T-helper 17 cell (primary cell): ENCODE results near the gene ANKRD24. TPM values are rescaled to one million over a fixed set of nuclear protein-coding genes. Genes with fewer than 3 reads are reported as not detected.
"Not testable (repeated sequence)": the region's sequence is repeated elsewhere in the genome, so short reads cannot be mapped to it uniquely, and the experiment has no call there.

Source experiments
- ATAC-seq: fragments of 150-1000 bp; cut with Tn5 transposase; 2 replicates; pipeline ENCODE4 v1.10.0; 2021; ENCODE audit warnings: mild to moderate bottlenecking, moderate library complexity
- DNase-seq, 3 donors: peaks; one replicate each; pipeline versions ENCODE4 v3.0.0 to v3.0.0-alpha.2; 2020 to 2021
- H3K9me3 ChIP-seq: one replicate; pipeline ENCODE4 v1.7.0; 2013; ENCODE audit warnings: low read length, mild to moderate bottlenecking; ENCODE audit not compliant: control insufficient read depth, poor library complexity, severe bottlenecking
- H3K27ac Mint-ChIP-seq: one replicate; pipeline ENCODE4 v1.8.0; 2022; ENCODE audit warnings: mild to moderate bottlenecking, moderate library complexity, mixed read lengths
- H3K27me3 Mint-ChIP-seq: one replicate; pipeline ENCODE4 v1.8.0; 2022; ENCODE audit warnings: mixed read lengths
- H3K36me3 Mint-ChIP-seq: one replicate; pipeline ENCODE4 v1.8.0; 2022; ENCODE audit warnings: low read depth, mixed read lengths
- H3K4me1 Mint-ChIP-seq: one replicate; pipeline ENCODE4 v1.8.0; 2022; ENCODE audit warnings: mild to moderate bottlenecking, mixed read lengths
- H3K4me3 Mint-ChIP-seq: one replicate; pipeline ENCODE4 v1.8.0; 2022; ENCODE audit warnings: mild to moderate bottlenecking, moderate library complexity, mixed read lengths
- total RNA-seq, 4 donors: library from RNA in 2 of 4; stranded (reverse) in 2 of 4; gene quantifications; one replicate each; pipeline ENCODE4 v1.2.3 and lab custom pipeline; 2022 to 2026

Gene ANKRD24
- total RNA-seq, 2 donors from 2014 or later = 0.75 to 0.91 TPM

DNA sequence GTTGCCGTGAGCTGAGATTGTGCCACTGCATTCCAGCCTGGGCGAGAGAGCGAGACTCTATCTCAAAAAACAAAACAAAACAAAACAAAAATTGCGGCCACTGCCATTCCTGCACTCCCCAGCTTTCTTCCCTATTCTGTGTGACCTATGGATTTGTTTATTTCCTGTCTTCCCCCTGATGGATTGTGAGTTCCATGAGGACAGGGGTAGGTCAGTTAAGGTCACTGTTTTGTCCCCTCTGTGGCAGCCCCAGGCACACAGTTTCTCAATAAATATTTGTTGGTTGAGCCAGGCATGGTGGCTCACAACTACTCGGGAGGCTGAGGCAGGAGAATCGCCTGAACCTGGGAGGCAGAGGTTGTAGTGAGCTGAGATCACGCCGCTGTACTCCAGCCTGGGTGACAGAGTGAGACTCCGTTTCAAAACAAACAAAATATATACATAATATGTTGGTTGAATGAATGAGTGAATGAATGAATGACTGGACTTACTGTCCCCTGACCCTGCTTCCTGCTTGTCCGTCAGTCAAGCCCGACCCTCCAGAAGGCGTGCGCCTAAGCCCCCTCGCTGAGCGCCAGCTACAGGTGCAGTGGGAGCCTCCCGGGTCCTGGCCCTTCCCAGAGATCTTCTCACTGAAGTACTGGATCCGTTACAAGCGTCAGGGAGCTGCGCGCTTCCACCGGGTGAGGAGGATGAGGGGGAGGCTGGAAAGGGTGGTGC lies 51.8 kb downstream of the ANKRD24 start:
- H3K4me1 Mint-ChIP-seq = peaks cover 4% of the 10 kb centered on the region
- DNase-seq (no peak), ATAC-seq (no peak)
- H3K27ac Mint-ChIP-seq = no peak overlapping the region
- no peaks in the 10 kb centered on the region for H3K9me3 ChIP-seq
- H3K4me3 Mint-ChIP-seq = no peak overlapping the region
- H3K27me3 Mint-ChIP-seq = peaks cover 11% of the 10 kb centered on the region
- no peaks in the 10 kb centered on the region for H3K36me3 Mint-ChIP-seq

DNA sequence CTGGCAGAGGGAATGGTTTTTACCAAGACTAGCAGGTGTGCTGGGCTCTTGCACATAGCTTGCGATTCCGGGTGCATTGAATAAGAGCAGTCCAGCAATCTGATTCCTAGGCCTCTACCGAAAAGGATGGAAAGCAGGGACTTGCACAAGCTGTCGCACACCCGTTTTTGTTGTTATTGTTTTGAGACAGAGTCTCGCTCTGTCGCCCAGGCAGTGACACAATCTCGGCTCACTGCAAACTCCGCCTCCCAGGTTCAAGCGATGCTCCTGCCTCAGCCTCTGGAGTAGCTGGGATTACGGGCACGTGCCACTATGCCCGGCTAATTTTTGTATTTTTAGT lies 52.3 kb downstream of the ANKRD24 start:
- ATAC-seq (no peak), DNase-seq (no peak)
- no peak overlapping the region for H3K4me3 Mint-ChIP-seq
- no peaks in the 10 kb centered on the region for H3K9me3 ChIP-seq
- H3K27me3 Mint-ChIP-seq = peaks cover 11% of the 10 kb centered on the region
- H3K36me3 Mint-ChIP-seq = no peaks in the 10 kb centered on the region
- no peak overlapping the region for H3K27ac Mint-ChIP-seq
- H3K4me1 Mint-ChIP-seq = peaks cover 4% of the 10 kb centered on the region

DNA sequence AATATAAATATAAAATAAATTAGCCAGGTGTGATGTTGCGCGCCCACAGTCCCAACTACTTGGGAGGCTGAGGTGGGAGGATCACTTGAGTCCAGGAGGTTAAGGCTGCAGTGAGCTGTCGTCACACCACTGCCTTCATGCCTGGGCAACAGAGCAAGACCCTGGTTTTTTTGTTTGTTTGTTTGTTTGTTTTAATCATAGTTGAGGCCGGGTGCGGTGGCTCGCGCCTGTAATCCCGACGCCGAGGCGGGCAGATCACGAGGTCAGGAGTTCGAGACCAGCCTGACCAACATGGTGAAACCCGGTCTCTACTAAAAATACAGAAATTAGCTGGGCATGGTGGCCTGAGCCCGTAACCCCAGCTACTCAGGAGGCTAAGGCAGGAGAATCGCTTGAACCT lies 55.0 kb downstream of the ANKRD24 start:
- peaks cover 11% of the 10 kb centered on the region for H3K27me3 Mint-ChIP-seq
- not testable (repeated sequence) for H3K36me3 Mint-ChIP-seq, H3K27ac Mint-ChIP-seq, H3K4me1 Mint-ChIP-seq, H3K9me3 ChIP-seq, ATAC-seq, H3K4me3 Mint-ChIP-seq, DNase-seq

DNA sequence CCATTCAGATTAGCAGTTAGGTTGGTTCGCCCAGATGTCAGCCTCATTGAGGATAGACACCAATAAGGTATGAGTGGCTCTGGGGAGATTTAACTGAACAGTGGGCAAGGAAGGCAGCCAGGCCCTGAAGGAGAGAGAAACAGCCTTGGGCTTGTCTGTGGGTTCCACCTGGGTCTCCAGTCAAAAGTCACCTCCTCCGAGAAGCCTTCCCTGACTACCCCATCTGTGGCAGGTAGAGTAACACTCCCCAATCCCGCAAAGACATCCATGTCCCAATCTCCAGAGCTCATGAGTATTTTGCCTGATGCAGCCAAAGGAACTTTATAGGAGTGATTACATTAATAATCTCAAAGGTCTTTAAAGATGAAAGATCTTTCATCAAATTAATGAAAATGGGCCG lies 56.3 kb downstream of the ANKRD24 start:
- Mint-ChIP-seq H3K27ac (no peak overlapping the region), H3K4me1 (no peaks in the 10 kb centered on the region), H3K36me3 (no peaks in the 10 kb centered on the region), H3K27me3 (peaks cover 11% of the 10 kb centered on the region), H3K4me3 (no peak overlapping the region)
- H3K9me3 ChIP-seq = no peaks in the 10 kb centered on the region
- ATAC-seq = no peak
- DNase-seq = no peak

DNA sequence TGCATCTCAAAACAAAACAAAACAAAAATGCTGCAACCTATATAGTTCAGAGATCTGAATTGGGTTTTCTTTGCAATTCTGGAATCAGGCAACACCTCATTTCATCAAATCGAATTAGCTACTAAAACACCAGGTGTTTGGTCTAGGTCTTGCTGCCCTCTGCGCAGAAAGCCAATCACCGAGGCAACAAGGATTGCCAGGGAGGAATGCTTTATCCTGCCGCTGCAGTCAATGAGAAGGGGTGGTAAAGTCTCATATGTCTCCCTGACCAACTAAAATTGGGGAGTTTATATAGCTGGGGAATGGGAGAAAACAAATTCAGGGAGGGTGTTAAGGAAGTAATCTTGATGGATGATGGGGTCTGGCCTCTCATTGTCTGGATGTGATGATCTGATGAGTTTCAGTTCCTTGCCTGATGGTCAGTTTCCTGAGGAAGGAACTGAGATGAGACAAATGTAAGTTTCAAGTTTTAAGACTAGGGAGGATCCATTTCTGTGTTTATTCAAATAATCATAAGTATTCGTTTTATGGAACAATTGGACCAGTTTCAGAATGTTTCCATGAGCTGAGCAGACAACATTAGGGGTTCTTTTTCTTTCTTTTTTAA lies 59.4 kb downstream of the ANKRD24 start:
- Mint-ChIP-seq H3K27ac (no peak overlapping the region), H3K27me3 (peaks cover 2% of the 10 kb centered on the region), H3K4me1 (peaks cover 6% of the 10 kb centered on the region), H3K36me3 (peaks cover 1% of the 10 kb centered on the region), H3K4me3 (no peak overlapping the region)
- DNase-seq (no peak), ATAC-seq (no peak)
- no peaks in the 10 kb centered on the region for H3K9me3 ChIP-seq

DNA sequence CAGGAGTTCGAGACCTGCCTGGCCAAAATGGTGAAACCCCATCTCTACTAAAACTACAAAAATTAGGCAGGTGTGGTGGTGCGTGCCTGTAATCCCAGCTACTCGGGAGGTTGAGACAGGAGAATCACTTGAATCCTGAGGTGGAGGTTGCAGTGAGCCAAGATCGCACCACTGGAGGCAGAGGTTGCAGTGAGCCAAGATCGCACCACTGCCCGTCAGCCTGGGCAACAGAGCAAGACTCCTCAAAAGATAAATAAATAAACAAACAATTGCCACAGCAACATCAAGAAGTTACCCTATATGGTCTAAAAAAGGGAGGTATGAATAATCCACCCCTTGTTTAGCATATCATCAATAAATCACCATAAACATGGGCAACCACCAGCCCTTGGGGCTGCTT lies 63.4 kb downstream of the ANKRD24 start:
- not testable (repeated sequence) for H3K27me3 Mint-ChIP-seq, ATAC-seq, DNase-seq, H3K9me3 ChIP-seq
- Mint-ChIP-seq H3K27ac (peak overlapping the region; percentile 99), H3K4me1 (peaks cover 18% of the 10 kb centered on the region), H3K4me3 (peak overlapping the region; percentile 96), H3K36me3 (peaks cover 11% of the 10 kb centered on the region)

DNA sequence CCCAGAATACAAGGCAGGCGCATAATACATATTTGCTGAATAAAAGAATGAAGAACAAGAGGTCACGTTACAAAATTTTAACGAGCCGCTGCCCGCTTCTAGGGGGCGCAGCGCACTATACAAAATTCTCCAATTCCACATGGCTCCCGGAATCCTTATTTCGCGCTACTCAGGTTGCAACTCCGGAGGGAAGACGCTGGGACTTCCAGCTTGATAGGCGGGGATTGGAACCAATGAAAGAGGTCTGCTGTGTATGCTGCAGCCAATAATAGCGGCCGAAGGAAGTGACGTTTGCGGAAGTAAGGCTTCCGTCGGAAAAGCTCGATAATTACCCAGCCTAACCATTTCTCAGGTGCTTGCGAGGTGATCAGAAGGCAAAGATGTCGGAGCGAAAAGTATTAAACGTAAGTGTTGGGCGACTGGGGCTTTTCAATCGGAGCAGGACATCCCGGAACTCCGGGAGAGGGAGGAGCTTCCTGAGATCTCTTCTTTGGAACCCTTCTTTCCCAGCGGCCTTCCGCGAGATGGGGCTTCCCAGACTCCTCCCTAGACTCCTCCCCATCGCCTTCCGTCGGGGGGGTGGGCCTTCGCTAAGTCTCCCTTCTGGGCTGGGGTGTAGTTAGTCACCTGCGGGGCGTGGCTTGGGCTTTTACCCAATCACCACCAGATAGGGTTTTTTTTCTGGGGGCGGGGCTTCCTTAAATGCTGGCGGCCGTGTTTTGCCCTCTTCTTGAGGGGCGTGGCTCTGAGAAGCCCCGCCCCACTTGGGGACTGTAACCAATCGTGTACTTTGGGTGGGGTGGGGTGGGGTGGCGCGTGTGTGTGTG lies 64.5 kb downstream of the ANKRD24 start, which contains the start of gene YJU2:
TSS of gene YJU2 (plus strand) at position 314 of the 827 bp plus-strand sequence. CDS start at position 381, 67 bp downstream.
- Mint-ChIP-seq H3K4me3 (peak within 1 kb of the TSS; percentile 96), H3K27ac (peak within 1 kb of the TSS; percentile 99), H3K27me3 (no peaks in the 10 kb centered on the region), H3K4me1 (peaks cover 18% of the 10 kb centered on the region), H3K36me3 (peaks cover 14% of the 10 kb centered on the region)
- ATAC-seq = peak; percentile 96
- DNase-seq = peak; percentile 95 to 98 (median 98)
- no peaks in the 10 kb centered on the region for H3K9me3 ChIP-seq

DNA sequence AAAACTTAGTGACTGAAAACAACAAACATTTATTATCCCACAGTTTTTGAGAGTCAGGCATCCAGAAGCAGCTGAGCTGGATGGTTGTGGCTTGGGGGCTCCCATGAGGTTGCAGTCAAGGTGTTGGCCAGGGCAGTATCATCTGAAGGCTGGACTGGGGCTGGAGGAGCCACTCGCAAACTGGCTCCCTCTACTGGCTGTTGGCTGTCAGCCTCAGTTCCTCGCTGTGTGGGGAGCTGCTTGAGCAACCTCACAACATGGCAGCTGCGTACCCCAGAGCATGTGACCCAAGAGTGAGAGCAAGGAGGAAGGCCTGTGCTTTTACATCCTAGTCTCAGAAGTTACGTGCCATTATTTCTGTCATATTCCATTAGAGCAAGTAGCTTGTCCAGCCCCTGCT lies 74.1 kb downstream of the ANKRD24 start:
- no peak for DNase-seq
- Mint-ChIP-seq H3K4me1 (peaks cover 7% of the 10 kb centered on the region), H3K36me3 (peaks cover 8% of the 10 kb centered on the region), H3K27me3 (no peaks in the 10 kb centered on the region), H3K27ac (no peak overlapping the region), H3K4me3 (no peak overlapping the region)
- H3K9me3 ChIP-seq = no peaks in the 10 kb centered on the region
- no peak for ATAC-seq

DNA sequence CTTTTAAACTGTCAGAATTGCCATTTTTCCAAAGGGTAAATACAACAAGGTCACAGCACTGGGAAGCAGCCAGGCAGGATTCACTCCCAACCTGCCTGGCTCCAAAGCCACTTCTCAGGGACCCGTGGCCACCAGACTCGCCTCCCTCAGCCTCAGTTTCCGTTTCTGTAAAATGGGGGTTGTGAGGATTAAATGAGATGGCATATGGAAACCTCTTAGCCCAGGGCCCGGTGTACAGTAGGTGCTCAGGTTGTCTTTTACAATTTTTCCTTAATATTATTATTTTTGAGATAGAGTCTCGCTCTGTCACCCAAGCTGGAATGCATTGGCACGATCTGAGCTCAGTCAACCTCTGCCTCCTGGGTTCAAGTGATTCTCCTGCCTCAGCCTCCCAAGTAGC lies 74.5 kb downstream of the ANKRD24 start:
- peaks cover 8% of the 10 kb centered on the region for H3K36me3 Mint-ChIP-seq
- no peak for DNase-seq
- H3K27me3 Mint-ChIP-seq = no peaks in the 10 kb centered on the region
- no peak for ATAC-seq
- H3K4me1 Mint-ChIP-seq = peaks cover 7% of the 10 kb centered on the region
- no peak overlapping the region for H3K27ac Mint-ChIP-seq
- H3K4me3 Mint-ChIP-seq = no peak overlapping the region
- no peaks in the 10 kb centered on the region for H3K9me3 ChIP-seq

DNA sequence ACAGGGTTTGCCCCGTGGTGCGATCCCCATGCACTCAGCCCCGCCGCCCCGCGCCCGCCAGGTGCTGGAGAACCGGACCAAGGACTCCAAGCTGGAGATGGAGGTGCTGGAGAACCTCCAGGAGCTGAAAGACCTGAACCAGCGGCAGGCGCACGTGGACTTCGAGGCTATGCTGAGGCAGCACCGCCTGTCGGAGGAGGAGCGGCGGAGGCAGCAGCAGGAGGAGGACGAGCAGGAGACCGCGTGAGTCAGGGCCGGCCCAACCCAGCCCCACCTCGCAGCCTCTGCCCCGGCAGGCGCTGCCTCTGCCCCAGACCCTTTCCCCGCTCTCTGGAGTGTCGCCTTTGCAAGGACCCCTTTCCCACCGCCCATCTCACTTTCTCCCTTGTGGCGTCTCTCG lies 75.7 kb downstream of the ANKRD24 start:
- H3K4me1 Mint-ChIP-seq = peaks cover 7% of the 10 kb centered on the region
- no peak for ATAC-seq
- no peak for DNase-seq
- no peaks in the 10 kb centered on the region for H3K27me3 Mint-ChIP-seq
- H3K27ac Mint-ChIP-seq = peak overlapping the region; percentile 24
- H3K36me3 Mint-ChIP-seq = peaks cover 8% of the 10 kb centered on the region
- no peaks in the 10 kb centered on the region for H3K9me3 ChIP-seq
- peak overlapping the region; percentile 57 for H3K4me3 Mint-ChIP-seq

DNA sequence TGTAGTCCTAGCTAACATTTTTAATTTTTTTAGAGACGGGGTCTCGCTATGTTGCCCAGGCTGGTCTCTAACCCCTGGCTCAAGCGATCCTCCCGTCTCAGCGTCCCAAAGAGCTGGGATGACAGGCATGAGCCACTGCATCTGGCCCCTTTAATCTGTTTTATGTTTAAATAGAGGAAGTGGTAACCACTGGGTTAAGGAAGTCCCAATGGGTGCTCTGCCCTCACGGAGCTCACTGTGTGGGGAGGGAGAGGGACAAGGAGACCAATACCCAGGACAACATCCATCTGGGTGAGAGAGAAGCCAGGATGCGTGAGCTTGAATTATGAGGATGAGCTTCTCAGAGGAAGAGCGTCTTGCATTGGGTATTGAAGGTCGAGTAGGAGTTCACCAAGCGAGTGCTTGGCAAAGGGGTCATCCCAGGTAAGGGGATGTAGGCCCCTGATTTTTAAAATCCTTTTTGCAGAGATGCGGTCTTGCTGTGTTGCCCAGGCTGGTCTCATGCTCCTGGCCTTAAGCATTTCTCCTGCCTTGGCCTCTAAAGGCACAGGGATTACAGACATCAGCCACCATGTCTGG lies 78.2 kb downstream of the ANKRD24 start:
- peaks cover 3% of the 10 kb centered on the region for H3K36me3 Mint-ChIP-seq
- H3K27me3 Mint-ChIP-seq = no peaks in the 10 kb centered on the region
- peaks cover 5% of the 10 kb centered on the region for H3K4me1 Mint-ChIP-seq
- no peak overlapping the region for H3K27ac Mint-ChIP-seq
- ATAC-seq (no peak), DNase-seq (no peak)
- H3K4me3 Mint-ChIP-seq = no peak overlapping the region
- H3K9me3 ChIP-seq = no peaks in the 10 kb centered on the region

DNA sequence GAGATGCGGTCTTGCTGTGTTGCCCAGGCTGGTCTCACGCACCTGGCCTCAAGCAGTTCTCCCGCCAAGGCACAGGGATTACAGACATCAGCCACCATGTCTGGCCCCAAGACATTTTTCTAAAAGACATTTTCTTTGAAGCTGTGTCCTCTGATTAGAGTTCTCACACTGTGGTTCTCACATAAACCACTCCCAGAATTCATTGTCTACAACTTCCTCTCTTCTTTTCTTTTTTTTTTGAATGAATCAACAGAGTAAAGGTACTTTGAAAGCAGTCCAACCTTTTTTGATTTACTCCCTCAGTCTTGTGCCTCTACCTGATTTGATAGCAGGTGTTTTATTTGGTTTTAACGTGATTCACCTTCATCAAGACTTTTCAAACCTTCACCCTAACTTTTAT lies 82.3 kb downstream of the ANKRD24 start:
- no peak overlapping the region for H3K4me3 Mint-ChIP-seq
- no peaks in the 10 kb centered on the region for H3K9me3 ChIP-seq
- H3K27ac Mint-ChIP-seq = peak overlapping the region; percentile 81
- no peaks in the 10 kb centered on the region for H3K27me3 Mint-ChIP-seq
- ATAC-seq (no peak), DNase-seq (no peak)
- peaks cover 10% of the 10 kb centered on the region for H3K4me1 Mint-ChIP-seq
- peaks cover 6% of the 10 kb centered on the region for H3K36me3 Mint-ChIP-seq
